SKM-1 (cell line): ENCODE results near the gene VSTM4.

Experiments
- DNase-seq: peaks from one replicate; lab custom pipeline; 2025; ENCODE audit not compliant: unreplicated experiment; lab: John Stamatoyannopoulos, UW

The VSTM4 gene

GRCh38 chr10:49115015-49115795, at the start of gene VSTM4:
TSS of gene VSTM4 (minus strand) at chr10:49115522. CDS start at chr10:49115485, 37 bp downstream.
- DNase-seq: no peak

- DNase-seq: no peak
Observed at GRCh38 chr10:49164559-49165188, 49.4 kb upstream of the VSTM4 start.

GRCh38 chr10:49163741-49164140, 48.4 kb upstream of the VSTM4 start:
- DNase-seq: no peak

- DNase-seq: no peak
Observed at GRCh38 chr10:49162761-49163310, 47.5 kb upstream of the VSTM4 start.

GRCh38 chr10:49162063-49162462, 46.7 kb upstream of the VSTM4 start:
- DNase-seq: no peak

- peak; percentile 61 for DNase-seq
Observed at GRCh38 chr10:49161411-49161997, 46.2 kb upstream of the VSTM4 start.

GRCh38 chr10:49160814-49161213, 45.5 kb upstream of the VSTM4 start:
- no peak for DNase-seq

- DNase-seq: no peak
Observed at GRCh38 chr10:49160110-49160509, 44.8 kb upstream of the VSTM4 start.

- DNase-seq: no peak
Observed at GRCh38 chr10:49158915-49159314, 43.6 kb upstream of the VSTM4 start.

GRCh38 chr10:49158404-49158803, 43.1 kb upstream of the VSTM4 start:
- DNase-seq: no peak

- no peak for DNase-seq
Observed at GRCh38 chr10:49157229-49157628, 41.9 kb upstream of the VSTM4 start.

- no peak for DNase-seq
Observed at GRCh38 chr10:49154641-49155040, 39.3 kb upstream of the VSTM4 start.

GRCh38 chr10:49153971-49154370, 38.6 kb upstream of the VSTM4 start:
- DNase-seq: no peak

GRCh38 chr10:49153115-49153514, 37.8 kb upstream of the VSTM4 start:
- DNase-seq: no peak

- DNase-seq: no peak
Observed at GRCh38 chr10:49152663-49153062, 37.3 kb upstream of the VSTM4 start.

- no peak for DNase-seq
Observed at GRCh38 chr10:49152037-49152436, 36.7 kb upstream of the VSTM4 start.

- no peak for DNase-seq
Observed at GRCh38 chr10:49151481-49151880, 36.2 kb upstream of the VSTM4 start.

GRCh38 chr10:49151025-49151445, 35.7 kb upstream of the VSTM4 start:
- DNase-seq: no peak

GRCh38 chr10:49150426-49150825, 35.1 kb upstream of the VSTM4 start:
- DNase-seq: no peak

GRCh38 chr10:49149881-49150280, 34.6 kb upstream of the VSTM4 start:
- no peak for DNase-seq

- DNase-seq: no peak
Observed at GRCh38 chr10:49144058-49144720, 28.9 kb upstream of the VSTM4 start.
